ENCODE results near the gene DNM3.

DNM3 gene

GRCh38 chr1:172450524-172450885 lies 609.2 kb downstream of the DNM3 start:
- H3K4me3 ChIP-seq (ENCODE audit: low read length): no peak overlapping the region
- DNase-seq (ENCODE audit: low read depth): no peak
- no peak for TF ChIP-seq CTCF (conservative IDR thresholded peaks at IDR 0.05; ENCODE audit: low read length)

DNA sequence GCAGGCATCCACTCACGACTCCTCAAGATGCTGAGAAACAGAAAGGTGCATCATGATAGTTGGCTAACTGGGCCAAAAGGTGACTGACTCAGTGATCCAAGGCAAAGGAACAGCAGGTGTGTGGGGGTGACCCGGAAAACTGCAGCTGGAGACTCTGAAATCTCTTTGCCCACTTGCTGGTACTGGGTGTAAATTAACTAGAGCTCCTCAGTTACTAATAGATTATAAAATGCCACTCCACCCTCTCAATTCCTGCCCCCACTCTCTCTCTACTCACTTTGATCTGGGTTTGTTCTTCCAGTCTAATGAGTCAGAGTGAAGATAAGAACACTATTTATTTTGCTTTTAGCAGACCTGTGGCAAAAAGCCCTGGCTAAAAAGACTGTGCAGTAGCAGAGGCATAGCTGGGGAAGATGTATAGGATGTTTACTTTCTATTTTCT lies 609.7 kb downstream of the DNM3 start:
- TF ChIP-seq CTCF (conservative IDR thresholded peaks at IDR 0.05; ENCODE audit: low read length): no peak
- no peak for DNase-seq (ENCODE audit: low read depth)
- H3K4me3 ChIP-seq (ENCODE audit: low read length): no peak overlapping the region

DNA sequence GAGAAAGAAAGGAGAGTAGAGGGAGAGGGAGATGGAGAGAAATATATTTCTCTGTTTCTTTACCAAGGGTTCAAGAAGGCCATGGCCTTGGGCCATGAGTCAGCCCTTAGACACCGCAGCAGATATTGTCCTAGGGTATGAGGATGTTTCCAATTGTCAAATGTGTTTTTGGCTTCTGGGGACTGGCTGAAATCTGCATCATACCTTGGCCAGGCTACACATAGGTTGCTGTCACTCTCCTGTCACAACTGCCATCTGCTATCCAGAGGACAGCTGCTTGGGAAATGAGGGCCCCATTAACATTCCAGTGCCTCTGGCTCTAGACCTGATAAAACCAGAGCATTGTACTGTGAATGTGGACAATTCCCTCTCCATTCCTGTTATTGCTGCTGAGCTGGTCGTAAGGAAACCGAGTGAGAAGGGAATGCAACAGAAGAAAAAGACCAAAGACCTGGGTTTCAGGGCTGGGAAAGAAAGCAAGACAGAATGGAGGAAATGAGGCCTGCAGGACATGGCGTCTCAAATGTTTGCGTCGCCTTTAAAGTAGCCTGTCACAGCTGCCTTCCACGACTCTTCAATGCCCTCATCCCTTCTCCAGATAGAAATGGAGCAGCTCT lies 611.3 kb downstream of the DNM3 start:
- no peak for DNase-seq (ENCODE audit: low read depth)
- no peak for TF ChIP-seq CTCF (conservative IDR thresholded peaks at IDR 0.05; ENCODE audit: low read length)
- H3K4me3 ChIP-seq (ENCODE audit: low read length): no peak overlapping the region

GRCh38 chr1:172453153-172453545 lies 611.9 kb downstream of the DNM3 start:
- no peak for TF ChIP-seq CTCF (conservative IDR thresholded peaks at IDR 0.05; ENCODE audit: low read length)
- no peak for DNase-seq (ENCODE audit: low read depth)
- no peak overlapping the region for H3K4me3 ChIP-seq (ENCODE audit: low read length)

DNA sequence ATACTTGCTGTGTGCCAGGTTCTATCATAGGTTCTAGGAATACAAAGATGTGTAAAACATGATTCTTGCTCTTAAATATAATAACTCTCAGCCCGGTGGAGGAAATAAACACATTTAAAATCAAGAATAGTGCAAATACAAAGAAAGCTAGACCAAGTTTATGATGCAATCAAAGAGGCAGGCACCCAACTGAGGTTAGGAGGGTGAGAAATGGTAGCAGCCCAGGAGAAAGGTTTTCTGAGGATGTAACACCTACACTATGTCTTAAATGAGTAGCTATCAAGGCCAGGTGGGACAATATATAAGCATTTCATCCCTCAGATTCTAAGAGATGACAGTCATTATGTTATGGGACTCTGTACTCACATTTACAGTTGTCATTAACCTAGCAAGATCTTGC lies 612.3 kb downstream of the DNM3 start:
- no peak overlapping the region for H3K4me3 ChIP-seq (ENCODE audit: low read length)
- no peak for TF ChIP-seq CTCF (conservative IDR thresholded peaks at IDR 0.05; ENCODE audit: low read length)
- DNase-seq (ENCODE audit: low read depth): no peak

DNA sequence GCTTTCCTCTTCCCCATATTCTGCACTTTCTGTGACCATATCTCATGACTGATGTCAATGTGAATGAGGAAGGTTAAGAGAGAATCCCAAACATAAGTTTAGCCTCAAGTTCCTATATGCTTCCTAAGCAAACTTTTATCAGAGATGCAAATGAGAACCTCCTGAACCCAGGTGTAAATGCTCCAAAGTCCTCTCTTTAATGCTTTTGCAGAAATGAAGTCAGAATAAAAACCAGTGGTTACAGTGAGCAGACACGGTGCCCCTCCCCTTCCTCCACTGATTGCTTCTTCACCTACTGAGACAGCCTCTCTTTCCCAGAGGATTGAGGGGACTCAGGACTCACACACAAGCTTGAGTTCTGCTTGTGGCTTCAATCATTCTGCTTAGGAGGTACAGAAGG lies 614.2 kb downstream of the DNM3 start:
- no peak overlapping the region for H3K4me3 ChIP-seq (ENCODE audit: low read length)
- no peak for DNase-seq (ENCODE audit: low read depth)
- TF ChIP-seq CTCF (conservative IDR thresholded peaks at IDR 0.05; ENCODE audit: low read length): no peak

GRCh38 chr1:172456344-172456769 lies 615.1 kb downstream of the DNM3 start:
- no peak for DNase-seq (ENCODE audit: low read depth)
- H3K4me3 ChIP-seq (ENCODE audit: low read length): no peak overlapping the region

More at GRCh38 chr1:172456344-172456769, 615.1 kb downstream of the DNM3 start:
- no peak for TF ChIP-seq CTCF (conservative IDR thresholded peaks at IDR 0.05; ENCODE audit: low read length)

All from AG10803 (cell line).